GM19468 (cell line): ENCODE measurements around the gene ZNF546.
"Not testable (repeated sequence)": the region's sequence is repeated elsewhere in the genome, so short reads cannot be mapped to it uniquely, and the experiment has no call there.

Experiments
- ATAC-seq: cut with Tn5 transposase; IDR thresholded peaks from one replicate; pipeline ENCODE4 v1.9.1; 2021; ENCODE audit warnings: mild to moderate bottlenecking, moderate library complexity, moderate number of reproducible peaks; ENCODE audit not compliant: unreplicated experiment; ENCODE audit errors: extremely low read depth

Gene ZNF546

DNA sequence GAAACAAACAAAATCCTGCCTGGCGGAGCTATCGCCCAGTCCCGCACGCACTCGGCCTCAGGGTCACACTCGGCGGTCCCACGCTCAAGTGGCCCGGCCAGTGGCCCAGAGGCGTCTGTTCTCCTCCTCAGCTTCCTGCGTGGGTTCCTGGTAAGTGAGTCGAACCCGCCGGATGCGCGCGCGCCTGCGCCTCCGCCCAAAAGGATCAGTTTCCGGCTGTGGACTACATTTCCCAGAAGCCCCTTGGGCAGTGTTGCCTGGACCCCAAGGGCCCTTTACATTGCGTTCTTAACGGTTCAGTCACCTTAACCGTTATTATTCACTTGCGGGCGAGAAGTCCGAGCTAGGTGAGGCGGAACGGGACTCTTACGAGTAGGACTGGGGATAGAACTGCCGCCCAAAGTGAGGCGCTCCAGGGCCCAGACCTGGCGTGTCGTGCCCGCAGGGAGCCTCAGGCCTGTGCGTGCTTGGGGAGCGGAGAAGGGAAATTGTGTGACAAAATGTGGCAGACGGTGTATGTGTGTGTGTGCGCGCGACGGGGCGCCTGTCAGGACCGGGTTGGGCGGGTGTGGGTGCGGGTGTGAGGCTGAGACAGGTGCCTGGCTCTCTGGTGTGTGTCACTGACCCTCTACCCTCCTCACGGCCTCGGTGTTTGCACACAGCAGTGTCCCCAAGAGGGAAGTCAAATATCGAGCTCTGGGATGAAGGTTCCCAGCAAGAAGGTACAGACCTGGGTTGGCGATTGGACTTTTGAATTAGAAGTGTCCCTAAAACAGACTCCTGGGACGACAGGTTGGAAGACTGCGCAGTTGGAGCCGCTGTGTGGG lies at the start of gene ZNF546:
ZNF546 (plus strand) TSS at position 250 of the 827 bp plus-strand sequence. CDS start 1,267 bp downstream, outside the sequence.
- peak; percentile 54 for ATAC-seq

DNA sequence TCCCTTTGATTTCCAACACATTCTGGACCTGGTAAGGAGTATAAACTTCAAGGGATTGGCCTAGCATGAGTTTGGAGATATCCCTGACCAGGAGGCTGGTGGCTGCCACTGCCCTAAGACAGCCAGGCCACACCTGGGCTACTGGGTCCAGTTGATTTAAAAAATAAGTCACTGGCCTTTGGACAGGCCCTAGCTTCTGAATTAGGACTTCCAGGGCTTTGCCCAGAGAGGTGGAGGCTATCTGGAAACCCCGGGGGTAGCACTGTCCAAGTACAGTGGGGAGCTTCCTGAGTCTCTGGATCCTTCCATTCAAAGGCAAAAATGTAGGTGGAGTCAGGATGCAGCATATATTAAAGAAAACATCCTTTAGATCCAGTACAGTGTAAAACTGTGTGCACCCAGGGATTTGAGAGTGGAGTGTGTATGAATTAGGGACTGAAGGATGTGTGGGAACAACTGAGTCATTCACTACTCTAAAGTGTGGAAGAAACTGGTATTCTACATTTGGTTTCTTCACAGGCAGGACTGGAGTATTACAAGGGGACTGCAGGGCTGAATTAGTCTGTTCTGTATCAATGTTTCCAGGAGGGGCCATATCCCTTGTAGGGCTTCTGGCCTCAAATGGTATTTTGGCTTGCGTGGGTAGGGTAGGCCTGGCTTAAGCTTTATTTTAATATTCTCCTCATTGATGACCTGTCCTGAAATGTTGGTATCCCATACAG lies 47.7 kb upstream of the ZNF546 start:
- no peak for ATAC-seq

DNA sequence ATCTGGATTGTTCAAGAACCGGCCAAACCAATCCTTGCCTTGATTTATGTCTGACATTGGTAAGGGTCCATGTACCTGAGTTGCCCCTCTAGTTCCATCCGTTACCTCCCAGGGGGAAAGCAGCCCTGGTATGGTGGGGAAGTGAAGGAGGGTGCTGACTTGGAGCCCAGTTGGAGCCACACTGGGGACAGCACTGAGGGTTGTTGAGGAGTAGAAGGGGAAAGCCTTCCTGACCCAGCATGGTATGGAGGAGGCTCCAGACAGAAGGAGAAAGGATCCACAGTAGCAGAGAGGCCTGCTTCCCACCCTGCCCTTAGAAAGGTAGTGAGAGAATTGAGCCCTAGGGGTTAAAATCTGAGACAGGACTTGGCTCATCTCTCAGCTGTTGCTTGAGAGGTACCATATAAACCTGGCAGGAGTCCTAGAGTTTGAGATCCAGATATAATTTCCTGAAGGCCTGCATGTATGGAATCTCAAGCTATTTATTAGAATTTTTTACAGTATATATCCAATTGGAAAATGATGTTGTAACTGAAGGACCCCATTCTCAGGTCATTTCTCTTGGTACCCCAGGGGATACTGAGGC lies 45.7 kb upstream of the ZNF546 start:
- no peak for ATAC-seq

DNA sequence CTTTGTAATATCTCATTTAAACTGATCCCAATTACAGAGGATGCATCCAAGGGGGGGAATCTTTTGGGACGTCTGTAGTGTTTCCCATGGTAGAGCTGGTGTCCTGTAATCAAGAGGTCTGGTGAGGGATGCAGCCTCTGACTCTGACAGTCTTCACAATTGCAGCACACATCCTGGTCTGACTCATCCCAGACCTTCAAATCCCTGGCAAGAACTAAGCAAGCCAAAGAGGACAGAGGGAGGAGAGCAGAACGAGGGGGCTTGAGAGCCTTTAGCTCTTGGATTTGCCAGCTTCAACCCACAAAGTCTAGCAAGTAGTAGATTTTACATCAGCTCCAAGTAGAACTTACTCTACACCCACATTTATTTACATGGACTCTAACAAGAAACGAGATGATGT lies 45.2 kb upstream of the ZNF546 start:
- ATAC-seq, result no peak

DNA sequence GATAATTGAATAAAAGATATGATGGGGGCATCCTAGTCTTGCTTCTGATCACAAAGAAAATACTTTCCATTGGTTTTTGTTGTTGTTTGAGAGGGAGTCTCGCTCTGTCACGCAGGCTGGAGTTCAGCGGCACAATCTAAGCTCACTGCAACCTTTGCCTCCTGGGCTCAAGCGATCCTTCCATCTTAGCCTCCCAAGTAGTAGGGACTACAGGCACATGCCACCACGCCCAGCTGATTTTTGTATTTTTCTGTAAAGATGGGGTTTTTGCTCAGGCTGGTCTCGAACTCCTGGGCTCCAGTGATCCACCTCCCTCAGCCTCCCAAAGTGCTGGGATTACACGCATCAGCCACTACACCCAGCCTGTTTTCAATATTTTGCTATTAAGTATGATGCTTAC lies 42.9 kb upstream of the ZNF546 start:
- no peak for ATAC-seq

DNA sequence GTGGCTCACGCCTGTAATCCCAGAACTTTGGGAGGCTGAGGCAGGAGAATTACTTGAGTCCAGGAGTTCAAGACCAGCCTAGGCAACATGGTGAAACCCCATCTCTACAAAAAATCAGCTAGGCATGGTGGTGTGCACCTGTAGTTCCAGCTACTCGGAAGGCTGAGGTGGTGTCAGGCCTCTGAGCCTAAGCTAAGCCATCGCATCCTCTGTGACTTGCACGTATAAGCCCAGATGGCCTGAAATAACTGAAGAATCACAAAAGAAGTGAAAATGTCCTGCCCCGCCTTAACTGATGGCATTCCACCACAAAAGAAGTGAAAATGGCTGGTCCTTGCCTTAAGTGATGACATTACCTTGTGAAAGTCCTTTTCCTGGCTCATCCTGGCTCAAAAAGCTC lies 39.0 kb upstream of the ZNF546 start:
- not testable (repeated sequence) for ATAC-seq

DNA sequence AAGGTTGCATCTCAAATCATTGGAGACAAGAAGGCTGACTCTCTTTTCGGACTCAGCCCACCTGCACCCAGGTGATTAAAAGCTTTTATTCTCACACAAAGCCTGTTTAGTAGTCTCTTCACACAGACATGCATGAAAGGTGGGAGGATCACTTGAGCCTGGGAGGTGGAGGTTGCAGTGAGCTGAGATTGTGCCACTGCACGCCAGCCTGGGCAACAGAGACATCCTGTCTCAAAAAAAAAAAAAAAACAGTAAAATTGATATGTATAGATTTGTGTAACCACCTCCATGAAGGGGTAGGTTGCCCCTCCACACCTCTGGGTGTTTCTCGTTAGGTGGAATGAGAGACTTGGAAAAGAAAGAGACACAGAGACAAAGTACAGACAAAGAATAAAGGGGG lies 37.9 kb upstream of the ZNF546 start:
- ATAC-seq, result not testable (repeated sequence)

DNA sequence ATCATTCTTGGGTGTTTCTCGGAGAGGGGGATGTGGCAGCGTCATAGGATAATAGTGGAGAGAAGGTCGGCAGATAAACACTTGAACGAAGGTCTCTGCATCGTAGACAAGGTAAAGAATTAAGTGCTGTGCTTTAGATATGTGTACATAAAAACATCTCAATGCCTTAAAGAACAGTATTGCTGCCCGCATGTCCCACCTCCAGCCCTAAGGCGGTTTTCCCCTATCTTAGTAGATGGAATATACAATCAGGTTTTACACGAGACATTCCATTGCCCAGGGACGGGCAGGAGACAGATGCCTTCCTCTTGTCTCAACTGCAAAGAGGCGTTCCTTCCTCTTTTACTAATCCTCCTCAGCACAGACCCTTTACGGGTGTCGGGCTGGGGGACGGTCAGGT lies 37.5 kb upstream of the ZNF546 start:
- not testable (repeated sequence) for ATAC-seq

DNA sequence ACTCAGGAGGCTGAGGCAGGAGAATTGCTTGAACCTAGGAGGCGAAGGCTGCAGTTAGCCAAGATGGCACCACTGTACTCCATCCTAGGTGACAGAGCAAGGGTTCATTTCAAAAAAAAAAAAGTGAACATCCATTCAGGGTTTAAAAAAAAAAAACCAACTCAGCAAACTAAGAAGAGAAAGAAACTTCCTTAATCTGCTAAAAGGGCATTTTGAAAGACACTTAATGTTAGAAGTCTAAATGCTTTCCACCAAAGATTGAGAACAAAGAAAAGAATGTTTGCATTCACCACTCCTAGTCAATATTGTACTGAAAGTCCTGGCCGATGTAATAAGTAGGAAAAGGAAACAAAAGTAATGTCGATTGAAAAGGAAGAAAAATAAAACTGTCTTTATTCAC lies 33.0 kb upstream of the ZNF546 start:
- no peak for ATAC-seq

DNA sequence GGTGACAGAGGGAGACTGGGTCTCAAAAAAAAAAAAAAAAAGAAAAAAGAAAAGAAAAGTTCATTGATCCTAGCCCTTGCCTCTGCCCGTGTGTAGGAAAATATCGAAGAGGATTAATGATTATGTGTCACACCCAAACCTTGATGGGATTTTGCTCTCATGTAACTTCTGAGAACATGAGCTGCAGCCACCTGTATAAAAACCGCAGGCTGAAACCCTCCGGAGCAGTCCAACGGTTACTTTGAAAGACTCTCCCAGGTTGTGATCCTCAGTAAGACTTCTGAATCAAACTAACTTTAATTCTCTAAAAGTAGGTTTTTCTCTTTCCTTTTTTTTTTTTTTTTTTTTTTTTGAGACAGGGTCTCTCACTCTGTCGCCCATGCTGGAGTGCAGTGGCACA lies 30.2 kb upstream of the ZNF546 start:
- no peak for ATAC-seq

DNA sequence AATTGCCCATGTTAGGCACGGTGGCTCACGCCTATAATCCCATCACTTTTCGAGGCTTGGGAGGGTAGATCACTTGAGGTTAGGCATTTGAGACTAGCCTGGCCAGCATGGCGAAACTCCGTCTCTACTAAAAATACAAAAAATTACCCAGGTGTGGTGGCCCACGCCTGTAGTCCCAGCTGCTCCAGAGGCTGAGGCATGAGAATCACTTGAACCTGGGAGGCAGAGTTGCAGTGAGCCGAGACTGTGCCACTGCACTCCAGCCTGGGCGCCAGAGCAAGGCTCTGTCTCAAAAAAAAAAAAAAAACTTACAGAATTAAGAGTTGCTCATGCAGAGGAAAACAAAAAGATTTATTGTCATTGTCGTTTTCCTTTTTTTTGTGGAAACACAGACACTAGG lies 29.3 kb upstream of the ZNF546 start:
- ATAC-seq, result no peak

DNA sequence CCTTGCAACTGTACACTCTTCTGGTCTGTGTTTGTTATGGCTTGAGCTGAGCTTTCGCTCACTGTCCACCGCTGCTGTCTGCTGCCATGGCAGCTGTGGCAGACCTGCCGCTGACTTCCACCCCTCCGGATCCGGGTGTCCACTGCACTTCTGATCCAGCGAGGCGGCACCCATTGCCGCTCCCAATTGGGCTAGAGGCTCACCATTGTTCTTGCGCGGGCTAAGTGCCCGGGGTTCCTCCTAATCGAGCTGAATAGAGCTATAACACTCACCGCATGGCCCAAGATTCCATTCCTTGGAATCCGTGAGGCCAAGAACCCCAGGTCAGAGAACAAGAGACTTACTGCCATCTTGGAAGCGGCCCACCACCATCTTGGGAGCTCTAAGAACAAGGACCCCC lies 28.1 kb upstream of the ZNF546 start:
- no peak for ATAC-seq

DNA sequence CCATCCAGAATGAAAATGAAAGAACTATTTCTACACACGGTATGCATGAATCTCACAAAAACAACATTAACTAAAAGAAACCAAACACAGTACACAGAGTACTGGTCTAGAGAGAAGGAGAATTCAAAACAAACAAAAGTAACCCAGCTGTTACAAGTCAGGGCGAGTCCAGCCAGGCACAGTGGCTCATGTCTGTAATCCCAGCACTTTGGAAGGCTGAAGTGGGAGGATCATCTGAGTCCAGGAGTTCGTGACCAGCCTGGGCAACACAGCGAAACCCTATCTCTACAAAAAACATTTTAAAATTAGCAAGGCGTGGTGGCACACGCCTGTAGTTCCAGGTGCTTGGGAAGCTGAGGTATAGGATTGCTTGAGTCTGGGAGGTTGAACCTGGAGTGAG lies 27.6 kb upstream of the ZNF546 start:
- no peak for ATAC-seq

DNA sequence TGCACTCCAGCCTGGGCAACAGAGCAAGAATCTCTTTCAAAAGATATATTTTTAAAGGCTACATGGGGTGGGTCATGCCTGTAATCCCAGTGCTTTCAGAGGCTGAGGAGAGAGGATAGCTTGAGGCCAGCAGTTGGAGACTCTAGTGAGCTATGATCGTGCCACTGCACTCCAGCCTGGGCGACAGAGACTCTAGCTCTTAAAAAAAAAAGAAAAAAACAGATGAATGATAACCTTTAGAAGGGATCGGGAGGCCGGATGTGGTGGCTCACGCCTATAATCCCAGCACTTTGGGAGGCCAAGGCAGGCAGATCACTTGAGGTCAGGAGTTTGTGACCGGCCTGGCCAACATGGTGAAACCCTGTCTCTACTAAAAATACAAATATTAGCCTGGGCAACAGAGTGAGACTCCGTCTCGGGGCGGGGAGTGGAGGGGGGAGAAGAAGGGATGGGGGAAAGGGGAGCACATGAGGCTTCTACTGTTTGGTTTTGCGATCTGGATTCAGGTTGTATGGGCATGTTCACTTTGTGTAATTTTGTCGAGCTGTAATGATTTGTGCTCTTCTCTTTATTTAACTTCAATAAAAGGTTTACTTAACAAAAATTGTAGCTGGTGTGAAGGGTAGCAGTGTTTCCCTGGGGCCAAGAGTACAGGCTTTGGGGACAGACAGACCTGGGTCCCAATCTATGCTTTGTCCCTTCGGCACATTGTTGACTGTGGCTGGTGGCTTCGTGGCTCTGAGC lies 27.0 kb upstream of the ZNF546 start:
- no peak for ATAC-seq

DNA sequence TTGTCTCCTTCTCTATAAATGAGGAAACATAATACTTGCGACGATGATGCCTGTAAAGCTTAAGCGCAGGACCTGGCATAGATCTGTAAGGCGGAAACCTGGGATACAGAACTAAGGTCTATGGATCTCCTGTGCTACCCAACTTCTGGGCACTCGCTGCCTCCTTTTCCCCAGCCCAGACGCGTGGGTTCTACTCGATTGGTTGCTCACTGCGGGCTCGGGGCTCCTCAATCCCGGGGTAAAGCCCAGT lies 26.5 kb upstream of the ZNF546 start:
- ATAC-seq, result no peak

DNA sequence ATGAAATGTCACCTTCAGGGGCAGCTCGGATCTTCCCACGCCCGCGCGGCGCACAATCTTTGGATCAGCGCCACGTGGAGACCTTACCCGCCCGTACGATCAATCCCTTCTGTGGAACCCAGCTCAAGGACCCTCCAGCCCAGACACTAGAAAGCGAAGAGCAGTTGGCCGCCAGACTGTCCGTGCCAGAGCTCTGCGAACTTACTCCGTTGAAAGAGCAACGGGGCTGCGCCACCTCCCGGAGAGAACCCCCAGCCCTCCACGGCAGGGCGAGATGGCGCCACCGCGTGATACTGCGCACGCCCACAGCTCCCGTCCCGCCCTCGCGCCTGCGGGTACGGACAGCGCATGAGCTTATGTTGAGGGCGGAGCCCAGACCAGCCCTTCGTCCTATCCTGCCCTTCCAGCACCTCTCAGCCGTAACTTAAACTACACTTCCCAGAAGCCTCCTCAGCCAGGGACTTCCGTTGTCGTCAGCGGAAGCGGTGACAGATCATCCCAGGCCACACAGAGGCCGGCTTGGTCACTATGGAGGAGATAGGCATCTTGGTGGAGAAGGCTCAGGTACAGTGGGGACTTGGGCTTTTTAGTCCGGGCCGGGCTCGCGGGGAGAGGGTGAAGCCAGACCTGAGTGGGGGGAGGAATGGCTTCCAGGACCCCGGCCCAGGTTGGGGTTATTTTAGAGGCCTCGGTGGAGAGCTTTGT lies 26.0 kb upstream of the ZNF546 start, which contains the start of gene PSMC4:
PSMC4 (plus strand) TSS at position 491 of the 705 bp plus-strand sequence; CDS start at position 529, 38 bp downstream.
- peak; percentile 93 for ATAC-seq

DNA sequence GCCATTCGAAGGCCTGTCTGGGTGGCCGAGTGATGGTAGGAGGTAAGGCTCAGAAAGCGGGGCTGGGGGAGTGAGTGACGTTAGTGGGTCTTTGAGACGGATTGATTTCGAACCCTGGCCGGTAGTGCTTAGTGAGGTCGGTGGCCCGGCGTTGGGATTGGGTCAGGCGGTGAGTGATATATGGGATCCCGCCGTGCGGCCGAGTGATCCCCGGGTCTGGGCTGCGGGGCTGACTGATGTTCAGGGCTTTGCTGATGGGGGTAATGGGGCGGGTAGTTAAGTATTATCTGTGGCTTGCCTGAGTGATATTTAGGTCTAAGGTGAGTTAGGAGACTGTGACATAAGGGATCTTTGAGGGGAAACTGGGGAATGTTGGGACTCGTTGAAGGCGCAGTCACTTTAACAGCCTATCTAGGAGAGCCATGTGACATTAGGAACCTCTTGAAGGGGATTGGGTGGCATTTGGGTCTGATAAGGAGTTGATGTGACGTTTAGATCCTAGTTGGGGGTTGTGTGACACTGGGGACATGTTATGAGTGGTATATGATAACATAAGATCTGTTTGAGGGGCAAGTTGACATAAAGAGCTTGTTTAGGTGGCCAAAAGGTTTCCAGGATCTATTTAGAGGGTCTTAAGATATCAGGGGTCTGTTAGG lies 25.4 kb upstream of the ZNF546 start:
- ATAC-seq, result no peak

DNA sequence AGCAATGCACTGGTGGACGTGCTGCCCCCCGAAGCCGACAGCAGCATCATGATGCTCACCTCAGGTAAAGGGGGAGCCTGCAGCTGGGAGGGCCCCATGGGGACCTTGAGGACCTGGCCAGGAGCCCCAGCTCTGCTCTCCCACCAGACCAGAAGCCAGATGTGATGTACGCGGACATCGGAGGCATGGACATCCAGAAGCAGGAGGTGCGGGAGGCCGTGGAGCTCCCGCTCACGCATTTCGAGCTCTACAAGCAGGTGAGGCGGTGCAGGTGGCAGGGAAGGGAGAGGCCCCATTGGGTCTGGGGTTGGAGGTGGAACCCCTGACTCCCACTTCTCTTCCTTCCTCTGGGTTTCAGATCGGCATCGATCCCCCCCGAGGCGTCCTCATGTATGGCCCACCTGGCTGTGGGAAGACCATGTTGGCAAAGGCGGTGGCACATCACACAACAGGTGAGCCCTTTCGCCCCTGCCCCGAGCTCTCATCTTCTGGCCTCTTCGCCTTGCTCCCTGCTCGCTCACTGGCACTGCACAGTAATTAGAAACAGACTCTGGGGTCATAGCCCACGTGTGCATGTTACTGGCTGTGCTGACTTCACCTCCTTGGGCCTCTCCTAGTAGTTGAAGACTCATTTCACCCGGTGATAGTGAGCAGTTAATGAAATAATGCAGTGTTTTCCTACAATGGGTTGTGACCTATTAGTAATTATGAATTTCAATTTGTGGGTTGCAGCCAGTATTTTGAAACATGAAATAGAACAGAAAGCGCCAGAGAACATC lies 22.3 kb upstream of the ZNF546 start:
- ATAC-seq, result no peak

DNA sequence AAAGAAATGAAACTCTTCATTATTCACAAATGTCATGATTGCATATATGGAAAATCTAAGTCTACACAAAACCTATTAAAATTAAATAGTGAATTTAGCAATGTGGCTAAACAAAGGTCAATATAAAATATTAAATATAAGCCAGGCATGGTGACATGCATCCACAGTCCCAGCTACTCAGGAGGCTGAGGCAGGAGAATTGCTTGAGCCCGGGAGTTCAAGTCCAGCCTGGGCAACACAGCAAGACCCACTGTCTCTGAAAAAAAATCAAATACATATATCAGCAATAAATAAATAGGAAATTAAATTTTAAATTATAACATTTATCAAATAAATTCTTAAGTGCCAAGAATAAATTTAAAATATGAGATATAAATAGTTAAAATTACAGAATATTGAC lies 14.0 kb upstream of the ZNF546 start:
- ATAC-seq, result no peak
